COLO829 (cell line): ENCODE measurements around the gene AGR3.
A peak's percentile ranks its signal among the peaks of the same experiment; 100 is the strongest.

ENCODE experiments used
- DNase-seq: peaks from one replicate; pipeline ENCODE4 v3.0.0; 2012; ENCODE audit warnings: low spot score

The AGR3 gene

DNA sequence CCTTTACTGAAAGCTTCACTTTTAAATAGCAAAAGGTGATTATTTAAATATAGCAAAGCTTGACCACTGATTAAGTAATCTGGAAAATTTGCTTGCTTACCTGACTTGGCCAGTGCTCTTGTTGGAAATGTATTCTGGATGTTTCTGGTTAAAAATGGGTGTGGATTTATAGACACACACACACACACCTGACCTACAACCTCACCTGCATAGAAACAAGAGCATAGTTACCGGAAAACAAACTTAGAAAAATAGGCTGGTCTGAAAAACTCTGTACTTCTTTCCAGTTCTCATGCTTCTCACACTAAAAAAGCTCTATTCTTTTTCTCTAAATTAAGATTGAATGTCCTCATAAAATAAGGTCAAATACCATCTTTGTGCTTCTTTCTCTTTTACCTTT lies at the start of gene AGR3:
Gene AGR3 (minus strand): TSS at position 140 of the 400 bp plus-strand sequence. CDS start 3,365 bp downstream, outside the sequence.
- DNase-seq = no peak

GRCh38 chr7:16930946-16931345 lies 49.2 kb upstream of the AGR3 start:
- DNase-seq = no peak

DNA sequence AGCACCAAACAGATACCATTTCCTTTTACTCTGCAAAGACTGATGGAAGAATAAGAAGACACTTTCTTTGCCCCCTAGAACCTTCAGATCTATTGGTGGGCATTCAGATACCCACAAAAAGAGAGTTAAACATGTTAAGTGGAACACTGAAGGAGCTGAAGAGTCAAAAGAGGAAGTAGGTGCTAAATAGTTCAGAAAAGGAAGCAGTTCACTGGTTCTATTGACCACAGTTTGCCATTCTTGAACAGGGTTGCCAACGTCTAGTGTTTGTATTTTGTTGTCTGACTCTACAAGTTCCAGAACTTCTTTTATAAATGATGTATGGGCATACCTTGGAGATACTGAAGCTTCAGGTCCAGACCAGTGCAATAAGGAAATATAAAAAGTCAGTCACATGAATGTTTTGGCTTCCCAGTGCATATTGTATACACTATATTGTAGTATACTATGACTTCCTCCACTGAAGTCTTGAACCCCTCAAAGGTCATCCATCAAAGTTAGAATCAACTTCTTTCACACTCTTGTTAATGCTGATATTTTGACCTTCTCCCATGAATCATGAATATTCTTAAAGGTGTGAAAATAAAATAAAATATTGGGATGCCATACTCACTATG lies 47.5 kb upstream of the AGR3 start:
- DNase-seq = no peak

DNA sequence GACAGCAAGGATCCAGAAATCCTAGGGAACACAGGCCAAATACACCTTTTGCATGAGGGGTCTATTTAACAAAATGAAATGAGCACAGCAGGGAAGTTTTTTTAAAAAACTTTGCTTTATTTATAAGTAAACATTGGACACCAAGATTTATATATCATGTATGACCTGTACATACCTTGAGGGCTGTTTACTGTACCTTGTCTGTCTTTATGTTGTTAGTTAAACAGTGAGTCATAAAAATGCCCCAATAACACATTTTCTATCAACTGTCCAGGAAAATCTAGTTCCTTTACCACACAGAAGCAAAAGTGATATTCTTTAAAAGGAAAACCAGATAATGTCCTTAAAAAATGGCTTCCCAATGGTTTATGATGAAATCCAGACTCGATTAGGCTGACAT lies 45.1 kb upstream of the AGR3 start:
- DNase-seq = no peak

GRCh38 chr7:16926283-16926682 lies 44.5 kb upstream of the AGR3 start:
- peak; percentile 61 for DNase-seq

DNA sequence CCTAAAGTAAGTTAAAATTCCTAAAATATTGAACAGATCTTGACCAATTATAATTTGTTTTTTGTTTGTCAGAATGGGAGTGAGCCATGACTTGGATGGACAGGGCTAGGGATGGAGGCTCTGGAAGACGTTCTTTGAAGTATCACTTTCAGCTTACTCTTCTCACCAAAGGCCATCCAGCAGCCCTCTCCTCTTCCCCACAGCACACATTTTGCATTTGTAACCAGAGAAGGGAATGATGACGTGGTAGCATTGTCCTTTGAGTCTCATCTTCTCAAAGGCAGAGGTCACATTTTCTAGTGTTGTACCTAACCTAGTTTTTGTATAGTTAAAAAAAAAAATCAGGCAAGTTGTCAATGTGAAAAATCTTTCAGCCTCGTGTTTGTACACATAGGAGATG lies 43.8 kb upstream of the AGR3 start:
- DNase-seq = no peak

- no peak for DNase-seq
Observed at GRCh38 chr7:16923019-16923418, 41.2 kb upstream of the AGR3 start.

DNA sequence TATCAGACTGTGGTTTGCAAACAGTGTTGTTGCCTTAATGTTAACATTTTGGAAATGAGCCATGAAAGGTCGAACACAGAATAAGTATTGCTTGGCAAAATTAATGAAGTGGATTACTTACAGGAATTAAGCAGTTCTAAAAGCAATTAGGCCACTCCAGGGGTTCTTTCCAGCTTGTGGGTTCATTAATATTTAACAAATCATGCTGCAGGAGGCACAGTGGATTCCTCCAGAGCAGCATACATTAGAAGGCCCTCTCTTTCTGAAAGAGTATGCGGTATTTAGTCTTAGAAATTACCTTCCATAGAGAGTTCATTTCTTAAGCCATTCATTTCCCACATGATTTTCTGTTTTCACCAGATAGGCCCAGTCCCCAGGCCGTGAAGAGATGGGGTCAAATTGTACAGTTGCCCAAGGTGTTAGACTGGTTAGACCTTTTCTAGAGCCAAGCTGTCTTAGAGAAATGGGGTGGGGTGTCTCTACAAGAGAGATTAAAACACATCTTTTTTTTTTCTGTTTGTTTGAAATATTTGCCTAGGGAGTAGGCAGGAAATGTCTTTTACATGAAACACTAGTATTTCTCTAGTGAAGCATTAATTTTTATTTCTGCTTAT lies 40.0 kb upstream of the AGR3 start:
- no peak for DNase-seq

GRCh38 chr7:16921151-16921550 lies 39.4 kb upstream of the AGR3 start:
- no peak for DNase-seq

DNA sequence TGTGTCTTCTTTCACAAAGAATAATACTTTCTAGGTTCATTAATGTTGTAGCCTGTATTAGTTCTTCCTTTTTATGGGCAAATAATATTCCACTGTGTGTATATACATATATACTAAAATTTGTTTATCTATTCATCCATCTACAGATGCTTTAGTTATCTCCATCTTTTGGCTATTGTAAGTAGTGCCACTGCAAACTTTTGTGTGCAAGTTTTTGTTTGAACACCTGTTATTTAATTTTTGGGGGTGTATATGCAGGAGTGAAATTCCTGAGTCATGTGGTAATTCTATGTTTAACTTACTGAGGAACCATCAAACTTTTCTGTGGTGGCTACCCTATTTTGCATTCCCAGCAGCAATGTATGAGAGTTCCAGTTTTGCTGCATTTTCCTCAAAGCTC lies 37.7 kb upstream of the AGR3 start:
- DNase-seq = no peak

DNA sequence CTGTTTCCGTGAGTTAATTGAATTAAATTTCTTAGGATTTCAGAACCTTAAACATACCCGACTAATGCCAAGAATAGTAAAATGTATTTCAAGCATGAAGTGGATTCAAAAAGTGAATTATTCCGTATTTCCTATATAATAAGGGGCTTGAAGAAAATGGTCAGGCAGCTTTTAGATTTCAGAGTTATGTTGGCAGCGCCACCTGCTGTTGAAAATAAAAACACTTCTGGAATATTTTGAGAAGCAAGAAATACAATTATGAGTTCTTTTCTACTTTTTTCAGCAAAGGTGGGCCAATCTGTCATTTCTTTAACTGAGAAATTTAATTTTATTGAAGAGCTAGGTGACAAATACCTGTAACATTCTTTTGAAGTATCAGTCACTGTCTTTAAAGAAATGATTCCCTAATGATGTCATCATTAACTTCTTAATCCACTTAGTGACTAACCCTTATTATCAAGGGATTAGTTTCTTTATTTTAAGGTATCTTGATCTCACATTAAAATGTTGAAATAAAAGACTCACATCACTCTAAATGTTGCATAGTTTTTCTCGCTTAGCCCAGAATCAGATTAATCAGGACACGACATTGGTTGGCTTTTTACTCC lies 36.6 kb upstream of the AGR3 start:
- DNase-seq = no peak

- DNase-seq = no peak
Observed at GRCh38 chr7:16916738-16917137, 35.0 kb upstream of the AGR3 start.

DNA sequence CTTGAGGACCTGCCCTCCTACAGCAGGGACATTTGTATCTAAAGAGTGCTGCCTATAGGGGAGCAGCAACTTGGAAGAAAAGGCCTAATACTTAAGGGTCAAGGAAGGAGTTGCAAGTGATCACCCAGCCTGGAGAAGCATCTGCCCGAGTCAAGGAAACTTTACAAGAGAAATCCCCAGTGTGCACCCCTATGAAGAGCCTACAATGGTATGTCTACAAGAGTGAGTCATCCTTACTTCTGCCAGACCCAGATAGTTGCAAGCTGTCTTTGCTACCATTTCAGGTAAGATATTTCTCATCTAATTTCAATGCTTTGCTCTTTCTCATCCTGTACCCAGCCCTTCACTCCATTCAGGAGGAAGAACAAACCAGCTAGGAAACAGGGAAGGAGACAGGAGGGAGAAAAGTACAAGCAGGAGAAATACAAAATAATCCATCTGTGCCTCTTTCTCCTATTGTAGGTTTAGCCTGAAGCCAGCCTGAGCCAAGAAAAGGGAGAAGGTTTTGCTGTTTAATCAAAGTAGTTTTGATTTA lies 34.4 kb upstream of the AGR3 start:
- no peak for DNase-seq

- DNase-seq = peak; percentile 65
Observed at GRCh38 chr7:16915405-16915804, 33.6 kb upstream of the AGR3 start.

GRCh38 chr7:16914771-16915170 lies 33.0 kb upstream of the AGR3 start:
- DNase-seq = no peak

- DNase-seq = no peak
Observed at GRCh38 chr7:16913643-16914042, 31.9 kb upstream of the AGR3 start.

DNA sequence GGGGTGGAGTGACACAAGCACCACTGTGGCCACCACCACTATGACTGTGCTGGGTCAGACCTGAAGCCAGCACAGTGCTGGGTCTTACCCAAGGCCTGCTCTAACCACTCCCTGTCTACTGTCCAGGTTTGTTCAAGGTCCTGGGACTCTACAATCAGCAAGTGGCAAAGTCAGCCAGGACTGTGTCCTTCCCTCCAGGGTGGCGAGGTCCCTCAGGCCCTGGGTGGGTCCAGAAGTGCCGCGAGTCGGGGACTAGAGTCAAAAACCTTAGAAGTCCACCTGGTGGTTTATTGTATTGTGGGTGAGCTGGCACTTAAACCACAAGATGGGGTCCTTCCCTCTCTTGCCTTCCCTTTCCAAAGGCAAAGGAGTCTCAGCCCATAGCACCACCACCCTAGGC lies 30.8 kb upstream of the AGR3 start:
- DNase-seq = no peak

- DNase-seq = no peak
Observed at GRCh38 chr7:16908561-16908960, 26.8 kb upstream of the AGR3 start.

- DNase-seq = no peak
Observed at GRCh38 chr7:16905300-16906044, 23.7 kb upstream of the AGR3 start.

GRCh38 chr7:16904076-16904475 lies 22.3 kb upstream of the AGR3 start:
- DNase-seq = no peak

DNA sequence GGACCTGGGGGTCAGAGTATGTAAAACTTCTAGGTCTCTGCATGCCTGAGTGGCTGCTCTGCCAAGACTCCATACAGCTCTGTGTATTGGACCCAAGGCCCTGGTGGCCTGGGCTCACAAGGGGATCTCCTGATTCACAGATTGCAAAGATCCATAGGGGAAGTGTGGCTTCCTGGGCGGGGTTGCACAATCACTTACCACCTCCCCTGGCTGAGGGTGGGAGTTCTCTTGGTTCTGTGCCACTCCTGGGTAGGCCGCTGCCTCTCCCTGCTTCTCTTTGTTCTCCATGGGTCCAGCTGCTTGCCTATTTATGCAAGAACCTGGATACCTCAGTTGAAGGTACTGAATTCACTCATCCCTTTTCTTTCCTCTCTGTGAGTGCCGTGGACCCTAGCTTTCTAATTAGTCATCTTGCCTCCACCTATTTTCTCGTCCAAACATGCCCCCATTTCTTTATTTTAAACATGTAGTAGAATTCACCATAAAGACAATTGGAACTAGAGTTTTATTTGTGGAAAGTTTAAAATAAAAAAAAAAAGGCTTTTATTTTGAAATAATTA lies 18.5 kb upstream of the AGR3 start:
- DNase-seq = no peak

GRCh38 chr7:16891874-16892643 lies 10.3 kb upstream of the AGR3 start:
- DNase-seq = no peak
